NCI-H526 treated with DMSO at 0.1 percent for 48 hours (cell line): ENCODE measurements around the gene SF3B3.
"Not testable (repeated sequence)": the region's sequence is repeated elsewhere in the genome, so short reads cannot be mapped to it uniquely, and the experiment has no call there.

Experiments
- DNase-seq: peaks from one replicate; lab custom pipeline; 2025; lab: John Stamatoyannopoulos, UW

Gene SF3B3

GRCh38 chr16:70512456-70512855, 11.2 kb upstream of the SF3B3 start:
- DNase-seq = no peak

- no peak for DNase-seq
Observed at GRCh38 chr16:70520612-70521297, 2.9 kb upstream of the SF3B3 start.

- no peak for DNase-seq
Observed at GRCh38 chr16:70522216-70523075, 1.2 kb upstream of the SF3B3 start.

GRCh38 chr16:70523076-70523742, 407 bp upstream of the SF3B3 start, which contains the start of gene COG4:
COG4 (minus strand) TSS chr16:70523554; CDS start chr16:70523543, 11 bp downstream.
- peak; percentile 83 for DNase-seq

- not testable (repeated sequence) for DNase-seq
Observed at GRCh38 chr16:70524399-70524825, 796 bp downstream of the SF3B3 start.

- DNase-seq = no peak
Observed at GRCh38 chr16:70526403-70526802, 2.8 kb downstream of the SF3B3 start.

- DNase-seq = no peak
Observed at GRCh38 chr16:70527315-70527996, 3.8 kb downstream of the SF3B3 start.

- DNase-seq = no peak
Observed at GRCh38 chr16:70529051-70529777, 5.6 kb downstream of the SF3B3 start.

- not testable (repeated sequence) for DNase-seq
Observed at GRCh38 chr16:70529954-70530353, 6.3 kb downstream of the SF3B3 start.

- DNase-seq = no peak
Observed at GRCh38 chr16:70534971-70535370, 11.4 kb downstream of the SF3B3 start.

- DNase-seq = no peak
Observed at GRCh38 chr16:70540994-70541393, 17.4 kb downstream of the SF3B3 start.

GRCh38 chr16:70544548-70544947, 20.9 kb downstream of the SF3B3 start:
- no peak for DNase-seq

- no peak for DNase-seq
Observed at GRCh38 chr16:70548936-70549335, 25.3 kb downstream of the SF3B3 start.

- DNase-seq = no peak
Observed at GRCh38 chr16:70550082-70550481, 26.5 kb downstream of the SF3B3 start.

- DNase-seq = no peak
Observed at GRCh38 chr16:70551788-70552187, 28.2 kb downstream of the SF3B3 start.

- DNase-seq = no peak
Observed at GRCh38 chr16:70552675-70553074, 29.1 kb downstream of the SF3B3 start.

GRCh38 chr16:70553645-70554044, 30.0 kb downstream of the SF3B3 start:
- no peak for DNase-seq

GRCh38 chr16:70556063-70556462, 32.4 kb downstream of the SF3B3 start:
- DNase-seq = no peak

GRCh38 chr16:70561623-70562022, 38.0 kb downstream of the SF3B3 start:
- DNase-seq = no peak

- no peak for DNase-seq
Observed at GRCh38 chr16:70563636-70564035, 40.0 kb downstream of the SF3B3 start.

GRCh38 chr16:70565053-70565452, 41.4 kb downstream of the SF3B3 start:
- DNase-seq = no peak
